Upper lobe of right lung (tissue), 1 donor: Measurements from ENCODE around the gene FAM131C. TPM values are rescaled to one million over a fixed set of nuclear protein-coding genes. Genes with fewer than 3 reads are reported as not detected.

Experiments used
- ATAC-seq: fragments of 200-7000 bp; cut with Tn5 transposase; one replicate; pipeline ENCODE4 v1.9.1; 2020; ENCODE audit warnings: mild to moderate bottlenecking, moderate library complexity
- DNase-seq: peaks from one replicate; pipeline ENCODE4 v3.0.0-alpha.2; 2020
- H3K27ac ChIP-seq: fragments of 200-600 bp; one replicate; pipeline ENCODE4 v1.8.0; 2022
- H3K27me3 ChIP-seq: fragments of 200-600 bp; one replicate; pipeline ENCODE4 v1.8.0; 2022; ENCODE audit warnings: mild to moderate bottlenecking
- H3K36me3 ChIP-seq: fragments of 200-600 bp; one replicate; pipeline ENCODE4 v1.8.0; 2022
- H3K4me1 ChIP-seq: fragments of 200-600 bp; one replicate; pipeline ENCODE4 v1.8.0; 2022
- H3K4me3 ChIP-seq: fragments of 200-600 bp; one replicate; pipeline ENCODE4 v1.8.0; 2022; ENCODE audit warnings: mild to moderate bottlenecking
- H3K9me3 ChIP-seq: fragments of 200-600 bp; one replicate; pipeline ENCODE4 v1.8.0; 2022
- intact Hi-C: fragments of 100-400 bp; cut with DNase I; formaldehyde crosslinking; loops from one replicate; pipeline ENCODE4 v1.11.0; 2022
- total RNA-seq: library from RNA; stranded (reverse); fragmentation: NEBNext Ultra II Directional; extraction: Animal tissue kit (Norgen Biotek cat#: 25700); gene quantifications from one replicate; pipeline ENCODE4 v1.2.1, GENCODE V29; 2021
- TF ChIP-seq, protein P1 (sequence below): fragments of 200-600 bp; IDR thresholded peaks from one replicate; pipeline ENCODE4 v1.8.0; 2022; ENCODE audit warnings: antibody characterized with exemption
- donor health status: DM: no; HTN: yes; CAD: no; lungs with severe emphysema.

Gene FAM131C
- total RNA-seq, 1 donor from 2014 or later: not detected

DNA sequence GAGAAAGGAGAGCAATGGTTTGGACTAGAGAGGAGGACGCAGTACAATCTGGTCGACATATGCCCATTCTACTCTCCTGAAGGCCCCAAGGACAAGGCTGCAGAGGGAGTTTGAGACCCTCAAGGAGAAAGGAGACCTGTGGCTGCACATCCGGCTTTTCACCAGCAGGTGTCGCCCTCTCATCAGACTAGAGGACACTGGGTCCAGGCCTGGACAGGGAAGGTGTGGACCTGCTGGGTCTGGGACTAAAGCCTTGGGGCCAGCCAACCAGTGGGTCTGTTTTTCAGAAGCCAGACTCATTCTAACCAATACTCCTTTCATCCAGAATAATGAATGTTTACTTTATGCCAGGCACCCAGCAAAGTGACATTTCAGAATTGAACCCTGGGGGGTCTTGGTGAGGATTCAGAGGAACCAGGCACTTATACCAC is 64.4 kb downstream of the FAM131C start:
- H3K27ac ChIP-seq: no peak overlapping the region
- TF ChIP-seq, protein P1, sequence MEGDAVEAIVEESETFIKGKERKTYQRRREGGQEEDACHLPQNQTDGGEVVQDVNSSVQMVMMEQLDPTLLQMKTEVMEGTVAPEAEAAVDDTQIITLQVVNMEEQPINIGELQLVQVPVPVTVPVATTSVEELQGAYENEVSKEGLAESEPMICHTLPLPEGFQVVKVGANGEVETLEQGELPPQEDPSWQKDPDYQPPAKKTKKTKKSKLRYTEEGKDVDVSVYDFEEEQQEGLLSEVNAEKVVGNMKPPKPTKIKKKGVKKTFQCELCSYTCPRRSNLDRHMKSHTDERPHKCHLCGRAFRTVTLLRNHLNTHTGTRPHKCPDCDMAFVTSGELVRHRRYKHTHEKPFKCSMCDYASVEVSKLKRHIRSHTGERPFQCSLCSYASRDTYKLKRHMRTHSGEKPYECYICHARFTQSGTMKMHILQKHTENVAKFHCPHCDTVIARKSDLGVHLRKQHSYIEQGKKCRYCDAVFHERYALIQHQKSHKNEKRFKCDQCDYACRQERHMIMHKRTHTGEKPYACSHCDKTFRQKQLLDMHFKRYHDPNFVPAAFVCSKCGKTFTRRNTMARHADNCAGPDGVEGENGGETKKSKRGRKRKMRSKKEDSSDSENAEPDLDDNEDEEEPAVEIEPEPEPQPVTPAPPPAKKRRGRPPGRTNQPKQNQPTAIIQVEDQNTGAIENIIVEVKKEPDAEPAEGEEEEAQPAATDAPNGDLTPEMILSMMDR: peak; percentile 97
- H3K4me1 ChIP-seq: peaks cover 16% of the 10 kb centered on the region
- no peaks in the 10 kb centered on the region for H3K9me3 ChIP-seq
- peak; percentile 88 for DNase-seq
- peak; percentile 83 for ATAC-seq
- no peaks in the 10 kb centered on the region for H3K27me3 ChIP-seq
- H3K4me3 ChIP-seq: no peak overlapping the region
- H3K36me3 ChIP-seq: no peaks in the 10 kb centered on the region
- intact Hi-C loops: loop anchor here (5.0 kb wide), 1 partner anchor 48 kb away; no protein-coding TSS in a partner anchor

Other genes starting within 250 kb of the FAM131C start
- gene SPEN, start 225.9 kb downstream of the FAM131C start, total RNA-seq: 53.1 TPM
- gene ZBTB17, start 97.5 kb downstream of the FAM131C start, total RNA-seq: 42.3 TPM
- gene SRARP, start 69.4 kb downstream of the FAM131C start, total RNA-seq: not detected
- 10.7 TPM for gene HSPB7, start 55.6 kb downstream of the FAM131C start, total RNA-seq
- gene CLCNKA, start 51.6 kb downstream of the FAM131C start, total RNA-seq: not detected
- 0.35 TPM for gene CLCNKB, start 29.9 kb downstream of the FAM131C start, total RNA-seq
- 44.8 TPM for gene EPHA2, start 82.4 kb upstream of the FAM131C start, total RNA-seq
- gene ARHGEF19, start 139.0 kb upstream of the FAM131C start, total RNA-seq: 11.9 TPM
- 11.7 TPM for gene CPLANE2, start 163.5 kb upstream of the FAM131C start, total RNA-seq